ENCODE results near the gene ROR1.
"Not testable (repeated sequence)": the region's sequence is repeated elsewhere in the genome, so short reads cannot be mapped to it uniquely, and the experiment has no call there.

Gene ROR1

GRCh38 chr1:64098436-64098835, 324.6 kb downstream of the ROR1 start:
- no peak for DNase-seq (ENCODE audit: low read depth in 2 of 2)

GRCh38 chr1:64098846-64099582, 325.2 kb downstream of the ROR1 start:
- no peak for DNase-seq (ENCODE audit: low read depth in 2 of 2)

GRCh38 chr1:64100791-64101190, 327.0 kb downstream of the ROR1 start:
- no peak for DNase-seq (ENCODE audit: low read depth in 2 of 2)

- not testable (repeated sequence) for DNase-seq (ENCODE audit: low read depth in 2 of 2)
These were observed 330.8 kb downstream of the ROR1 start for GRCh38 chr1:64104585-64104984.

DNA sequence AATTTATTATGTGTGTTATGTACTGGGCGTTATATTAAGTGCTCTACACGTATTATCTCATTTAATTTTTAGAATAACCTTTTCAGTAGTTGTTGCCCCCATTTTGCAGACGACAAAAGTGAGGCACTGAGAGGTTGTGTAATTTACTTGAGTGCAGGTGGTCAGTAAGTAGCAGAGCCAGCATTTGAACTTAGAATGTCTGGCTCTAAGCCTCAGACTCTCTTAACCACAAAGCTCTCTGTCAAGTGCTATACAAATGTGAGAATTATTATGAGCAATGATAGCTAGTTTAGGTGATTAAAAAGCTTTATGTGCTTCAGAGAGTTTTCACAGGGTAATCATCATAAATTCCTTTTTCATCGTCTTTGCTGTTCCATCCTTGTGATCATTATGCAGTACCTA, 333.3 kb downstream of the ROR1 start:
- no peak for DNase-seq (ENCODE audit: low read depth in 2 of 2)

GRCh38 chr1:64107632-64108031, 333.8 kb downstream of the ROR1 start:
- DNase-seq (ENCODE audit: low read depth in 2 of 2) = no peak

DNA sequence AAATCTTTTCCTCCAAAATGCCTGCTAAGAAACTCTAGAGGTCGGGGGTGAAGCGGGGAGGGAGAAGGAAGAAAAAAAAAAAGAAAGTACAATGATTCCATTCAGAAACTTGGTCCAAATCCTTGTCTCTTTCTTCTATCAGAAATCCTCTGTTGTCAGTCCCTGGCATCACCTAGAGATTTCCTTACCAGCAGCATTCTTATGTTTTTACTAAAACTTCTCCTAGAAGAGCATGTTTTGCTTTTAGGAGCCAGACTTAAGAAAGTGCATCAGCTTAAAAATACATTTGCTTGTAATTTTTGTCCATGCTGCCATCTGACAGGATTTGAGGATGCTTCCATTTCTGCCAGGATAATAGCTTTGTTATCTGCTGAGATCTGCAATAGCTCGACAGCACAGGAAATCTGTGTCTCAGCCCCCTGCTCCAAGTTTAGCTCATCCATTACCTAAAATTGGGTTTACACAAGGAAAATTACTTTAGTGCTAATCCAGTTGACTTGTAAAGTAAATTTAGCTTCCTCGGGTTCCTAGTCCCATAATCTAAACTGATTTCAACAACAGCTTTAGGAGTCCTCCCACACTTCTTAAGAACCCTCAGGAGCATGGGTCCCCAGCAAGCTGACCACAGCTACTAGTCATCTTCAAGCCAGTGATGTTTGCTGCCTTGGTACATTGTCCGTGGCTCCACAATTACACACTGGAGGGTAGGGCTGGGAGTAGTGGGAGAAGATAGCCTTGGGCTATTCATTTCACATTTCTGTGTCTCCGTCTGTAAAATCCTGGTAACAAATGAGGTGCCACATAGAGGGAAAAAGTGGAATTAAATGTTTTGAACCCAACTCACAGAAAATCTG, 337.3 kb downstream of the ROR1 start:
- no peak for DNase-seq (ENCODE audit: low read depth in 2 of 2)

DNA sequence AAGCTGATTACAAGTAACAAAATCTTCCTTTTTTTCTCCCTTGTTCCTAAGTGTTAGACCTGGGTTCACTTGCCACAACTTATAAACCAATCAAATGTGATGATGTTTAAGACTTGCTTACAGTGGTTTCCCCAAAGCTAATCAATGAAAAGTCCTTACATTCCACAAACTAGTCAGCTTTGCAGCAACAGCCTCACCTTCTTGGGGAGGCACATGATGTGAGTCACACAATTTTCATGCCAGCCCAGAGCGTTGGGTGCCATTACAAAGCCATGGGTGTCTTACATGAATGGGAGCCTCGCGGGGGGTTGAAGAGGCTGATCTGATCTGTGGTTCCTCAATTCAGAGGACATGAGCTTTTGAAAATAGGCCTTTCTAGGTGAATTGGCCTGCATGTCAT, 338.0 kb downstream of the ROR1 start:
- no peak for DNase-seq (ENCODE audit: low read depth in 2 of 2)

DNA sequence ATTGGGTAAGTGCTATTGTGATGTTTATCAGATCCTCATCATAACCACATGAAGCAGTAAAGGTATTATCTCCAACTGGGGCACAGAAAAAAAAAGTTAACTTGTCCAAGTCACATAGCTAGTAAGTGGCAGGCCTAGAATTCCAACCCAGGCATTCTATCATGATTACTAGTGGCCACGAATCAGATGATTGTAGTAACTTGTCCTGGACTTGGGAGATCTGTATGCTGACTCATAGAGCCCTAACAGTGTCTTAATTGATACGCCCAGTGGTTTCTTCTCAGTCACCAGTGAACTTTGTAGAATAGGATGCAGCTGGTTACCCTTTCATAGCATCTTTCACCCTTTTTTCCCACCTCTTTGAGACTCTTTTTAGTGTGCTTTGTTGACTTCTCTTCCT, 338.5 kb downstream of the ROR1 start:
- DNase-seq (ENCODE audit: low read depth in 2 of 2) = no peak

DNA sequence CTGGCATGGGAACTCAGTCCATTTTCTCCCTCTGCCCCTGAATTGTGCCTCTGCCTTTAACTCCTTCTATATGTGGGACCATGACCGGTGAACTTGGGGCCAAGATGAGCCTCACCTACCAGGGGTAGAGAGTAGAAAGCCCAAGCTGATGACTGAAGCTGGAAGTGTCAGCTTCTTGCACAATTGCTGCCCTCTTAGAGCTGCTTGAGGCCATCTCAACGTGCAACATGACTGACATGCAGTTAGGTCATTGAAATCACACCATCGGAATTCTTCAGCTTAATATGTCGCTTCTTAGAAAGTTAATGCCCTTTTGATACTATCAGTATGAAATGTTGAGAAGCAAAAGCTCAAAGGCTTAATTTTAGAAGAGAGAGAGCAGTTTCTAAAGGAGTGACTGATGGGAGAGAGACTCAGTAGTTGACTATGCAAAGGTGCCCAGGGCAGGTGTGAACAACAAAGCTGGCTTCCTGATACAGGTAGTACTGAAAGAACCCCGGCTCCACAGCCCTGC, 340.3 kb downstream of the ROR1 start:
- no peak for DNase-seq (ENCODE audit: low read depth in 2 of 2)

GRCh38 chr1:64116537-64116936, 342.7 kb downstream of the ROR1 start:
- DNase-seq (ENCODE audit: low read depth in 2 of 2) = no peak

DNA sequence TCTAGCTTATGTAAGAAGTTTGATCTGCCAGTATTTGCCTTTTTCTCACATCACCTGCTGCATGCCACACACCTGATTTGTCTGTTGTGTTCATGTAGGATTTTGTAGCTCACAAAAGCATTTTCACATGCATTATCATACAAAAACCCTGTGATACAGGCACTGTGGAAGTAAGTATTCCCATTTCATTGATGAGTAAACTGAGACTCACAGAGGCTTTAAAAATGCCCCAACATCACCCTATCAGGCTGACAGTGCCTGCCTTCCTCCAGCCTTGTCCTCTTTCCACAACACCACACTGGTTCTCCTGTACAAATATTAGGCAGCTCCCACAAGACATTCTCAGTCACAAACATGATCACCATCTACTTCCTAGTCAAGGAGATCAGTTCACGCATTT, 343.7 kb downstream of the ROR1 start:
- DNase-seq (ENCODE audit: low read depth in 2 of 2) = no peak

GRCh38 chr1:64121766-64122385, 348.1 kb downstream of the ROR1 start:
- no peak for DNase-seq (ENCODE audit: low read depth in 2 of 2)

DNA sequence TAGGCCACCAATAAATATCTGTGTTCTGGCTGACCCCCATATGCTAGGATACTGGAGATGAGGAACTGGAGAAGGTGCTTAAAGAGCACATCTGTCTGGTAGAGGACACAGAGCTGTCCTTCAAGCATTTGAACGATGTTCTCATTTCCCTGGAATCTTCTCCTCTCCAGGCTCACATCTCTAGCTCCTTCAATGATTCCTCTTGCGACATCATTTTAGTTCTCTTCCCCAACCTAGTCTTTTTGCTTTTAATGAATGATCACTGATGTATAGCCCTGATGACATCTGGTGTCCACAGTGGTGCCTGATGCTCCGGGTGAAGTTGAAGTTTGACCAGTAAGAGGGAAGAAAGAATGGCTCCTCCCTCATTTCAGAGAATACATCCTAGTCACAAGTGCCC, 348.8 kb downstream of the ROR1 start:
- DNase-seq (ENCODE audit: low read depth in 2 of 2) = no peak

GRCh38 chr1:64124704-64125440, 351.1 kb downstream of the ROR1 start:
- no peak for DNase-seq (ENCODE audit: low read depth in 2 of 2)

DNA sequence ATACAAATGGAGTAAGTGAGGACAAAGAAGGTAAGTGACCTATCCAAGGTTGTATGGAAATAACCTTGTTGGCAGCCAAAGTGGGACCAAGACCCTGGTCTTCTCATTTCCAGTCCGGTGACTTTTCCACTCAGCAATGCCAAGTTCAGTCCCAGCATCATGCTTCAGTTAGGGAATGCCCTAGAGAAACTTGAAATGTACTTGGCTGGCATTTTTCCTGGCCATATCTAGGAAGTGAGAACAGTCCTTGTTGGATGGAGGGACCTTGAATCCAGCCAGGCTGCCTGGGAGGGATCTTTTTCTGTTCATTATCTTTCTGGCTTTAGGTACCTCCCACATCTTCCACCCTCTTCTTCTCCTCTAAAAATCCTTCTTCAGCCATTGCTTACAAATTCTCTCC, 352.8 kb downstream of the ROR1 start:
- no peak for DNase-seq (ENCODE audit: low read depth in 2 of 2)

DNA sequence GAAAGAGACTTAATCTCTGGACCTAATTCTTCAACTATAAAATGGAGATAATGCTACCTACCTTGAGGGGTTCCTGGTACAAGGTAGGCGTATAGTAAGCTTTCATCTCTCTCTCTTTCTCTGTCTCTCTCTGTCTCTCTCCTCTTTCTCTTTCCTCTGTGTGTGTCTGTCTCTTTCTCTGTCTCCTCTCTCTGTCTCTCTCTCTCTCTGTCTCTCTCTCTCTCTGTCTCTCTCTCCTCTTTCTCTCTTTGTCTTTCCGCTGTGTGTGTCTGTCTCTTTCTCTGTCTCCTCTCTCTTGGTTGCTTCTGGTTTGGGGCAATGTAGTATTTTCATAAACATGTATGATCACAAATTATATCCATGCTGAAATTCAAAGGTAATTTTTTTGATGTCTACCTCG, 353.5 kb downstream of the ROR1 start:
- no peak for DNase-seq (ENCODE audit: low read depth in 2 of 2)

DNA sequence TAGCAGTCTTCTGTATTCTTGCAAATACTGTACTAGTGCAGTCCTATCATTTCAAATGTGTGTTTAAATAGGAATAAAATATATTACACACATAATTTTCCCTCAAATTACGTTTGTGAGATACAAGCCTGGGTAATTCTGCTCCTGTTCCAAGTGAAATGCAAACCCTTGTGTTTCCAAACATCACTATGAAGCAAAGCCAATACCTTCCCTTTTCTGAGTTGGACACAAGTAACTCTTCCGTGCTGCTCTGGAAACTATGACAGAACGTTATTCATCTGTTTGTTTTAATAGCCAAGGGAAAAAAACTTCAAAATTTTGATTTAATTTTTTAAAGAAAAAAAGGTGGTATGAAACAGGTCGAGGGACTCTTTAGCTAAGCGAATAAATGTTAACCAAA, 355.9 kb downstream of the ROR1 start:
- no peak for DNase-seq (ENCODE audit: low read depth in 2 of 2)

GRCh38 chr1:64131155-64131554, 357.3 kb downstream of the ROR1 start:
- no peak for DNase-seq (ENCODE audit: low read depth in 2 of 2)

DNA sequence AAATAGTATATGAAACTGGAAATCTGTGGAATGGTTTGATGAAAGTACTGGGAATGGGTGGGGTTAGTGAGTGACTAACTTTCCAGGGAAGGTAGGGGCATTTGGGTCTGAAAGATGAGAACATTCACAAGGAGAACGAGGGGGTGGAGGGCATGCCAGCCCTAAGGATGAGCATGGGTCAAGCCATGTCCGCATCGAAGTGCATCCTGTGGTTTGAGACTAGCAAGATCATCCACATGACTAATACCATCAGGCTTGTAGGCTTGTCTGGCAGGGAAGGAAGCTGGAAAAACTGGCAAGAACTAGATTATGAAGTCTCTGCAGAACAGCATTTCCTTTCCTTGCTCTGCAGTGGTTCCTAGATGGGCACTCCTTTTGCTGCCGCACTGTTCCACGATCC, 359.2 kb downstream of the ROR1 start:
- no peak for DNase-seq (ENCODE audit: low read depth in 2 of 2)

DNA sequence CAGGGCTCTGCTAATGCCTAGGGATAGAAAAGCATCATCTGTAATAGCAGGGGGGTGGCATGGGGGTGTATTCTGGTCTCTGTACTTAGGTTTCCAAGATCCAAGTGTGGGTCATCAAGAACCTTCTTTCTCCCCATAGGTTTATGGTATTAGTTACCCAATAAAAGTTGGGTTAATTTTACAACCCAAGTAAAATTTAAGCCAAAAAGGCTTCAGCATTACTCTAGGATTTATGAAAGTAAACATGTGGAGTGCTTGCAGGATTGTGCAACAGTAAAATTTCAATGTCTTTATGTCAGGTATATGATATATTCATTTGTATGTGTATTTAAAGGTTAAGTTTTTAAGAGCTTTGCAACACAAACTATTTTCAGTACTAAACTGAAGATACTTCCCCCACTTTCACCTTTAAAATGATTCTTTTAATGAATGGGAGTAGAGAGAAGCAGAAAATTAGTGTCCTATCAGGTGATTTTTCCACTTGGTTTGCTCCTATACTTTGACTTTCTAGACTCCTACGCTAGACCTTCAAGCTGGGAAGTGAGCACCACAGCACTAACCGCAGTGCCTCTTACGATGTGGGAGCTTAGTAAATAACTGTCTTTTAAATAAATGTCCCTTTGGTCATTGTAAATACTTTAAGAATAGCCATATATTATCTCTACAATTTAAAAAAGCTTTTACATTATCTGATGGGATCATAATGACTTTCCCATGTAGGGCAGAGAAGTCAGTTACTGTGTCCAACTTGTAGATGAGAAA, 361.8 kb downstream of the ROR1 start:
- DNase-seq (ENCODE audit: low read depth in 2 of 2) = no peak
